GM12878 (cell line): ENCODE data around the gene OTOP3. TPM values are rescaled to one million over a fixed set of nuclear protein-coding genes. Genes with fewer than 3 reads are reported as not detected.

ENCODE experiments used
- ATAC-seq: fragments of 200-7000 bp; cut with Tn5 transposase; 3 replicates; pipeline ENCODE4 v1.9.1; 2020; ENCODE audit warnings: mild to moderate bottlenecking, moderate library complexity
- BruUV-seq: library from RNA; stranded (reverse); fragments of 400-500 nt; replicated peaks from 2 replicates; lab custom pipeline; 2021; lab: Mats Ljungman, UMichigan
- CTCF ChIA-PET: fragments of 300-600 bp; sonication (Branson Sonifier 250); formaldehyde crosslinking; extraction: SDS; loops from one replicate; lab custom pipeline; 2021; ENCODE audit warnings: inconsistent platforms; lab: Yijun Ruan, JAX
- POLR2A ChIA-PET: fragments of 350-600 bp; formaldehyde crosslinking; extraction: SDS; loops from one replicate; lab custom pipeline; 2021; ENCODE audit warnings: inconsistent platforms; lab: Charles Lee
- RAD21 ChIA-PET: fragments of 300-600 bp; sonication (Branson Sonifier 250); formaldehyde crosslinking; loops from one replicate; lab custom pipeline; 2023; ENCODE audit warnings: antibody characterized with exemption; ENCODE audit not compliant: unreplicated experiment; lab: Charles Lee
- SMC1A ChIA-PET: fragments of 300-600 bp; sonication (Branson Sonifier 250); formaldehyde crosslinking; loops from one replicate; lab custom pipeline; 2023; ENCODE audit not compliant: unreplicated experiment, uncharacterized antibody; lab: Charles Lee
- DNase-seq: peaks from one replicate; pipeline ENCODE4 v3.0.0-alpha.2; 2011; ENCODE audit warnings: low read depth, low spot score
- FAIRE-seq: peaks from 3 replicates; lab custom pipeline; 2011; peaks lifted over from hg19 to GRCh38; lab: Jason Lieb, UNC
- H2AFZ ChIP-seq: 2 replicates; pipeline ENCODE4 v1.6.0; 2011; ENCODE audit warnings: low read depth, low read length, control low read depth; ENCODE audit not compliant: control insufficient read depth
- H3K27ac ChIP-seq: 2 replicates; pipeline ENCODE4 v1.5.1; 2011; ENCODE audit warnings: control low read depth; ENCODE audit not compliant: control insufficient read depth, insufficient read depth
- H3K27me3 ChIP-seq, 2 experiments: replicated peaks in 1 of 2; 2 replicates each; pipeline versions ENCODE4 v1.6.0 to v1.6.1; 2011; ENCODE audit warnings: low read length in 1 of 2; ENCODE audit not compliant: control insufficient read depth in 2 of 2, insufficient read depth in 2 of 2
- H3K36me3 ChIP-seq, 2 experiments: 2 replicates each; pipeline ENCODE4 v1.5.1; 2011; ENCODE audit warnings: low read length in 1 of 2; ENCODE audit not compliant: control insufficient read depth in 2 of 2, insufficient read depth in 2 of 2
- H3K4me1 ChIP-seq: 2 replicates; pipeline ENCODE4 v1.6.1; 2011; ENCODE audit warnings: mild to moderate bottlenecking, low read length, moderate library complexity, mixed read lengths; ENCODE audit not compliant: control insufficient read depth, insufficient read depth
- H3K4me2 ChIP-seq: 2 replicates; pipeline ENCODE4 v1.6.0; 2011; ENCODE audit warnings: control low read depth; ENCODE audit not compliant: control insufficient read depth, insufficient read depth
- H3K4me3 ChIP-seq: fragments of 200-600 bp; sonication (generic); 2 replicates; pipeline ENCODE4 v1.5.1; 2016
- H3K79me2 ChIP-seq: 2 replicates; pipeline ENCODE4 v1.6.0; 2011; ENCODE audit warnings: low read length; ENCODE audit not compliant: control insufficient read depth, insufficient read depth
- H3K9ac ChIP-seq: 2 replicates; pipeline ENCODE4 v1.8.0; 2011; ENCODE audit warnings: low read length, control low read depth, mixed read lengths; ENCODE audit not compliant: control insufficient read depth, insufficient read depth
- H3K9me3 ChIP-seq: replicated peaks from 3 replicates; pipeline ENCODE4 v1.5.1; 2011; ENCODE audit warnings: mild to moderate bottlenecking, low read length; ENCODE audit not compliant: control insufficient read depth, insufficient read depth
- H4K20me1 ChIP-seq: 2 replicates; pipeline ENCODE4 v1.6.0; 2011; ENCODE audit not compliant: control insufficient read depth, insufficient read depth
- BHLHE40 ChIP-seq, 2 experiments: fragments of 450-650 bp in 1 of 2; IDR thresholded peaks; 2 replicates each; pipeline ENCODE4 v1.6.1; 2011 to 2017; ENCODE audit warnings: low read depth in 2 of 2, borderline replicate concordance in 1 of 2, improper control_type of control experiment in 1 of 2, low read length in 1 of 2, mild to moderate bottlenecking in 1 of 2
- CEBPZ ChIP-seq: fragments of 150-350 bp; IDR thresholded peaks from 2 replicates; pipeline ENCODE4 v1.6.1; 2016; ENCODE audit warnings: low read depth, low read length
- CREB1 ChIP-seq: IDR thresholded peaks from 2 replicates; pipeline ENCODE4 v1.6.1; 2012; ENCODE audit warnings: low read depth, mild to moderate bottlenecking, inconsistent platforms
- IKZF1 ChIP-seq: fragments of 450-650 bp; conservative IDR thresholded peaks from 2 replicates; pipeline ENCODE4 v1.6.1; 2017; ENCODE audit warnings: antibody characterized with exemption, mild to moderate bottlenecking
- IKZF2 ChIP-seq, 2 experiments: fragments of 450-650 bp; IDR thresholded peaks; 2 replicates each; pipeline ENCODE4 v1.6.1; 2017; ENCODE audit warnings: mild to moderate bottlenecking in 2 of 2, moderate library complexity in 2 of 2
- MEF2B ChIP-seq: fragments of 450-650 bp; IDR thresholded peaks from 2 replicates; pipeline ENCODE4 v1.6.1; 2018; ENCODE audit warnings: mild to moderate bottlenecking, moderate library complexity; ENCODE audit not compliant: partially characterized antibody, poor library complexity, severe bottlenecking
- RAD21 ChIP-seq: IDR thresholded peaks from 2 replicates; pipeline ENCODE4 v1.6.1; 2011; ENCODE audit warnings: mild to moderate bottlenecking, low read depth, low read length, moderate library complexity; ENCODE audit not compliant: insufficient read depth
- RAD51 ChIP-seq: fragments of 450-650 bp; IDR thresholded peaks from 2 replicates; pipeline ENCODE4 v1.6.1; 2016; ENCODE audit warnings: moderate library complexity, mild to moderate bottlenecking, inconsistent platforms
- SIN3A ChIP-seq: IDR thresholded peaks from 2 replicates; pipeline ENCODE4 v1.6.1; 2012; ENCODE audit warnings: low read depth, low read length, improper control_type of control experiment
- SIX5 ChIP-seq: IDR thresholded peaks from 2 replicates; pipeline ENCODE4 v1.6.1; 2011; ENCODE audit warnings: mild to moderate bottlenecking, low read depth, low read length, moderate library complexity; ENCODE audit not compliant: severe bottlenecking
- USF1 ChIP-seq: IDR thresholded peaks from 2 replicates; pipeline ENCODE4 v1.6.1; 2011; ENCODE audit warnings: borderline replicate concordance, low read depth, mild to moderate bottlenecking, moderate library complexity, mixed read lengths, low read length; ENCODE audit not compliant: insufficient read depth; ENCODE audit errors: extremely low read length
- USF2 ChIP-seq: IDR thresholded peaks from 2 replicates; pipeline ENCODE4 v1.6.1; 2011; ENCODE audit warnings: low read depth, low read length, improper control_type of control experiment, borderline replicate concordance
- WGBS: methylation state at CpG from one replicate; pipeline ENCODE4 v1.1.6; 2016; ENCODE audit warnings: low lambda C conversion rate; ENCODE audit not compliant: insufficient replicate concordance, insufficient coverage; ENCODE audit errors: missing lambda C conversion rate; 5-methylcytosine and 5-hydroxymethylcytosine counted together
- in situ Hi-C: fragments of 300-500 bp; cut with MboI; formaldehyde crosslinking; loops from 9 replicates; pipeline ENCODE4 v1.14.3; 2018; ENCODE audit warnings: mixed read lengths
- intact Hi-C: fragments of 100-400 bp; cut with micrococcal nuclease; formaldehyde crosslinking; loops from one replicate; pipeline ENCODE4 v1.14.2; 2022; ENCODE audit not compliant: unreplicated experiment
- polyA plus RNA-seq, 11 experiments: library from polyadenylated mRNA; depleted of rRNA in 4 of 11; unstranded in 6 of 11; stranded (reverse) in 5 of 11; fragments of >200 nt; fragmentation: Nextera tagmentation in 4 of 11; fragmentation: Illumina TruSeq in 1 of 11; extraction: Ambion mirVana in 4 of 11; extraction: Trizol in 1 of 11; gene quantifications; 1 replicate in 1 of 11; 2 replicates in 10 of 11; pipeline versions ENCODE4 v1.2.1 to v1.2.3, GENCODE V29; 2011 to 2016; ENCODE audit warnings: inconsistent platforms in 2 of 11, missing spikeins in 2 of 11, low read depth in 1 of 11
- total RNA-seq, 4 experiments: library from RNA; depleted of rRNA in 3 of 4; stranded (reverse); fragments of >200 nt in 3 of 4; fragmentation: Illumina TruSeq in 1 of 4; extraction: Trizol in 1 of 4; gene quantifications; 2 replicates each; pipeline versions ENCODE4 v1.2.1 to v1.2.3, GENCODE V29; 2013 to 2021

Gene OTOP3
- total and polyA plus RNA-seq, 10 of the 15 experiments (the other 5 are each of a cell fraction or from before 2014, with no cell fraction given) = 0.03 to 0.06 TPM; not detected in 8

GRCh38 chr17:74960570-74961342 is 25.1 kb downstream of the OTOP3 start:
- ChIA-PET SMC1A (interaction anchor here (0.6 to 7.7 kb wide), 57 partner anchors 8 to 557 kb away, joined by 3 to 74 read pairs (median 5); partner anchors contain the start of genes FDXR, HID1, MIF4GD and MRPL58), RAD21 (interaction anchor here (0.6 to 4.5 kb wide), 61 partner anchors 9 to 451 kb away, joined by 3 to 127 read pairs (median 6); partner anchors contain the start of genes ARMC7, ATP5PD, CDR2L and FDXR), CTCF (interaction anchor here (0.6 to 13.8 kb wide), 93 partner anchors 9 to 581 kb away, joined by 3 to 274 read pairs (median 6); partner anchors contain the start of genes ARMC7, CDR2L, FADS6 and FDXR), POLR2A (interaction anchor here (0.6 to 1.9 kb wide), 5 partner anchors 51 to 244 kb away, joined by 3 to 7 read pairs (median 6); partner anchors contain the start of gene FDXR)
- in situ Hi-C loops = loop anchor here (5.0 kb wide), 1 partner anchor 242 kb away; no protein-coding TSS in a partner anchor
- H3K9me3 ChIP-seq = no peaks in the 10 kb centered on the region; the same call in 2 of the 3 replicates
- no peak overlapping the region for H3K4me2 ChIP-seq
- no peak overlapping the region for H2AFZ ChIP-seq
- intact Hi-C loops = loop anchor here (1.0 to 10.0 kb wide), 6 partner anchors 37 to 454 kb away; partner anchors contain the start of gene USH1G
- H3K4me3 ChIP-seq = no peak overlapping the region
- no peak for DNase-seq
- no TSS peak for BruUV-seq
- no peak overlapping the region for H3K27ac ChIP-seq
- no peaks in the 10 kb centered on the region for H3K27me3 ChIP-seq
- H4K20me1 ChIP-seq = no peaks in the 10 kb centered on the region
- no peaks in the 10 kb centered on the region; the same call in 1 of the 2 replicates for H3K4me1 ChIP-seq
- no peaks in the 10 kb centered on the region for H3K36me3 ChIP-seq
- WGBS = 16% methylated on average over 11 of the region's 19 CpGs
- no peak for FAIRE-seq
- no peak overlapping the region for H3K9ac ChIP-seq
- ATAC-seq = peak; percentile 92
- no peaks in the 10 kb centered on the region for H3K79me2 ChIP-seq
- peak; percentile 98 to 99 for TF ChIP-seq BHLHE40 (IDR thresholded peaks at IDR 0.05; ENCODE audit: borderline replicate concordance in 1 of 2, low read depth in 2 of 2, low read length in 1 of 2)
- TF ChIP-seq SIN3A = peak; percentile 62
- no peak for TF ChIP-seq CEBPZ
- 0 out of 2 replicates have a peak, but pooled peaks have one; percentile 18 for TF ChIP-seq IKZF1
- peak; percentile 42; the same call in 1 of the 2 replicates for TF ChIP-seq RAD21
- TF ChIP-seq SIX5 = no peak
- no peak for TF ChIP-seq CREB1
- peak; percentile 62 for TF ChIP-seq USF2
- TF ChIP-seq USF1 = peak; percentile 72
- peak; percentile 78 for TF ChIP-seq RAD51
- TF ChIP-seq IKZF2 (IDR thresholded peaks at IDR 0.05) = peak; percentile 31 to 45; a peak in 1 of 4 replicates
- peak; percentile 55 for TF ChIP-seq MEF2B
